GM21528 (cell line): ENCODE results near the gene PMS1.
"Not testable (repeated sequence)": the region's sequence is repeated elsewhere in the genome, so short reads cannot be mapped to it uniquely, and the experiment has no call there.

Experiments used
- ATAC-seq: cut with Tn5 transposase; IDR thresholded peaks from one replicate; pipeline ENCODE4 v1.9.1; 2021; ENCODE audit warnings: mild to moderate bottlenecking, moderate library complexity; ENCODE audit not compliant: unreplicated experiment, low FRiP score

PMS1 gene

GRCh38 chr2:189783927-189784867 lies at the start of gene PMS1, which contains the start of gene ORMDL1:
Gene PMS1 (plus strand): TSS chr2:189784450. CDS start chr2:189791810, 7,360 bp downstream.
Gene ORMDL1 (minus strand): TSS chr2:189784339. CDS start chr2:189782595, 1,744 bp downstream.
- peak; percentile 98 for ATAC-seq

- no peak for ATAC-seq
Observed at GRCh38 chr2:189751080-189751658, 33.1 kb upstream of the PMS1 start.

GRCh38 chr2:189756311-189756952 lies 27.8 kb upstream of the PMS1 start:
- ATAC-seq = no peak

GRCh38 chr2:189760154-189760553 lies 24.1 kb upstream of the PMS1 start:
- not testable (repeated sequence) for ATAC-seq

GRCh38 chr2:189762229-189762550 lies 22.1 kb upstream of the PMS1 start:
- ATAC-seq = no peak

GRCh38 chr2:189762551-189763298 lies 21.5 kb upstream of the PMS1 start, which contains the start of gene OSGEPL1:
Gene OSGEPL1 (minus strand): TSS chr2:189762792. CDS start chr2:189761640, 1,152 bp downstream.
- ATAC-seq = peak; percentile 98

- no peak for ATAC-seq
Observed at GRCh38 chr2:189763908-189764661, 20.2 kb upstream of the PMS1 start.

- ATAC-seq = no peak
Observed at GRCh38 chr2:189770590-189771322, 13.5 kb upstream of the PMS1 start.

- no peak for ATAC-seq
Observed at GRCh38 chr2:189772212-189772611, 12.0 kb upstream of the PMS1 start.

- ATAC-seq = no peak
Observed at GRCh38 chr2:189782221-189782671, 2.0 kb upstream of the PMS1 start.

- ATAC-seq = peak; percentile 23
Observed at GRCh38 chr2:189783451-189783926, 761 bp upstream of the PMS1 start.

- no peak for ATAC-seq
Observed at GRCh38 chr2:189791338-189792042, 7.2 kb downstream of the PMS1 start.

- no peak for ATAC-seq
Observed at GRCh38 chr2:189794310-189794709, 10.1 kb downstream of the PMS1 start.

GRCh38 chr2:189797902-189798301 lies 13.7 kb downstream of the PMS1 start:
- no peak for ATAC-seq

GRCh38 chr2:189798312-189799029 lies 14.2 kb downstream of the PMS1 start:
- peak; percentile 79 for ATAC-seq

- ATAC-seq = no peak
Observed at GRCh38 chr2:189799030-189799331, 14.7 kb downstream of the PMS1 start.

- ATAC-seq = no peak
Observed at GRCh38 chr2:189799531-189799930, 15.3 kb downstream of the PMS1 start.

GRCh38 chr2:189802396-189802912 lies 18.2 kb downstream of the PMS1 start:
- no peak for ATAC-seq
